ENCODE results near the gene TPSAB1. TPM values are rescaled to one million over a fixed set of nuclear protein-coding genes. Genes with fewer than 3 reads are reported as not detected.

TPSAB1 gene
- total RNA-seq, 1 experiment from 2014 or later = not detected

DNA sequence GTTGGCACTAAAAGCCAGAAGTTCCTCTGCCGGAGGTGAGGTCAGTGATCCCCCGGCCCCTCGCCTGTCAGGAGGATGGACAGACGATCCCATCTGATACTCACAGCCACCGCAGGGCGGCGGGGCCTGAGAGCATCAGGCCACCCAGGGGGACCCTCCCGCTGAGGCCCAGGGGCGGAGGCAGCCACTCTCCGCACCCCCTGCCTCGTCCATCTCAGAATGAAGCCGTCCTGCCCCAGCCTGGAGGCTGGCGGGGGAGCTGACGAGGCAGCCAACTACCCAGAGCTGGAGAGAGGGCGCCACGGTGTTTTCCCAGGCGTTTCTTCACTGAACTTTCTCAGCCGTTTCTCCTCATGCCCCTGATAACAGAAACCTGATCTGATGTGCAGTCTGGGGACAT lies 38.0 kb downstream of the TPSAB1 start:
- ChIA-PET POLR2A (ENCODE audit: unreplicated experiment) (no interaction called here), CTCF (no interaction called here)
- H3K4me2 ChIP-seq (ENCODE audit: low read length) = no peak overlapping the region
- no peaks in the 10 kb centered on the region for H4K20me1 ChIP-seq (ENCODE audit: low read length)
- H3K9me2 ChIP-seq (replicated peaks; ENCODE audit: low read length) = no peaks in the 10 kb centered on the region
- H3K27me3 ChIP-seq (ENCODE audit: low read length) = no peaks in the 10 kb centered on the region
- H2AFZ ChIP-seq (ENCODE audit: low read length) = no peak overlapping the region
- H3K36me3 ChIP-seq (ENCODE audit: low read depth, low read length) = no peaks in the 10 kb centered on the region
- ATAC-seq (peak; percentile 22; the same call in 1 of the 2 replicates), DNase-seq (no peak)
- H3K9ac ChIP-seq (ENCODE audit: low read length) = no peak overlapping the region
- H3K9me3 ChIP-seq (ENCODE audit: low read length) = no peaks in the 10 kb centered on the region
- no TSS peak for BruUV-seq (replicated peaks)
- TF ChIP-seq, protein P1, sequence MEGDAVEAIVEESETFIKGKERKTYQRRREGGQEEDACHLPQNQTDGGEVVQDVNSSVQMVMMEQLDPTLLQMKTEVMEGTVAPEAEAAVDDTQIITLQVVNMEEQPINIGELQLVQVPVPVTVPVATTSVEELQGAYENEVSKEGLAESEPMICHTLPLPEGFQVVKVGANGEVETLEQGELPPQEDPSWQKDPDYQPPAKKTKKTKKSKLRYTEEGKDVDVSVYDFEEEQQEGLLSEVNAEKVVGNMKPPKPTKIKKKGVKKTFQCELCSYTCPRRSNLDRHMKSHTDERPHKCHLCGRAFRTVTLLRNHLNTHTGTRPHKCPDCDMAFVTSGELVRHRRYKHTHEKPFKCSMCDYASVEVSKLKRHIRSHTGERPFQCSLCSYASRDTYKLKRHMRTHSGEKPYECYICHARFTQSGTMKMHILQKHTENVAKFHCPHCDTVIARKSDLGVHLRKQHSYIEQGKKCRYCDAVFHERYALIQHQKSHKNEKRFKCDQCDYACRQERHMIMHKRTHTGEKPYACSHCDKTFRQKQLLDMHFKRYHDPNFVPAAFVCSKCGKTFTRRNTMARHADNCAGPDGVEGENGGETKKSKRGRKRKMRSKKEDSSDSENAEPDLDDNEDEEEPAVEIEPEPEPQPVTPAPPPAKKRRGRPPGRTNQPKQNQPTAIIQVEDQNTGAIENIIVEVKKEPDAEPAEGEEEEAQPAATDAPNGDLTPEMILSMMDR (conservative IDR thresholded peaks at IDR 0.05; ENCODE audit: low read depth, low read length) = no peak
- TF ChIP-seq EZH2phosphoT487 (IDR thresholded peaks at IDR 0.05; ENCODE audit: borderline replicate concordance, low read length) (no peak), EZH2 (IDR thresholded peaks at IDR 0.05; ENCODE audit: low read length, unreplicated experiment) (no peak)
- H3K27ac ChIP-seq (ENCODE audit: low read length) = no peak overlapping the region
- intact Hi-C loops (cut with micrococcal nuclease) = no loop called here
- H3K4me1 ChIP-seq (ENCODE audit: insufficient read depth, low read length) = no peaks in the 10 kb centered on the region
- no peaks in the 10 kb centered on the region for H3K79me2 ChIP-seq (ENCODE audit: low read length)
- H3F3A ChIP-seq (ENCODE audit: low read length, unreplicated experiment) = no peaks in the 10 kb centered on the region
- H3K4me3 ChIP-seq (ENCODE audit: low read length) = no peak overlapping the region

DNA sequence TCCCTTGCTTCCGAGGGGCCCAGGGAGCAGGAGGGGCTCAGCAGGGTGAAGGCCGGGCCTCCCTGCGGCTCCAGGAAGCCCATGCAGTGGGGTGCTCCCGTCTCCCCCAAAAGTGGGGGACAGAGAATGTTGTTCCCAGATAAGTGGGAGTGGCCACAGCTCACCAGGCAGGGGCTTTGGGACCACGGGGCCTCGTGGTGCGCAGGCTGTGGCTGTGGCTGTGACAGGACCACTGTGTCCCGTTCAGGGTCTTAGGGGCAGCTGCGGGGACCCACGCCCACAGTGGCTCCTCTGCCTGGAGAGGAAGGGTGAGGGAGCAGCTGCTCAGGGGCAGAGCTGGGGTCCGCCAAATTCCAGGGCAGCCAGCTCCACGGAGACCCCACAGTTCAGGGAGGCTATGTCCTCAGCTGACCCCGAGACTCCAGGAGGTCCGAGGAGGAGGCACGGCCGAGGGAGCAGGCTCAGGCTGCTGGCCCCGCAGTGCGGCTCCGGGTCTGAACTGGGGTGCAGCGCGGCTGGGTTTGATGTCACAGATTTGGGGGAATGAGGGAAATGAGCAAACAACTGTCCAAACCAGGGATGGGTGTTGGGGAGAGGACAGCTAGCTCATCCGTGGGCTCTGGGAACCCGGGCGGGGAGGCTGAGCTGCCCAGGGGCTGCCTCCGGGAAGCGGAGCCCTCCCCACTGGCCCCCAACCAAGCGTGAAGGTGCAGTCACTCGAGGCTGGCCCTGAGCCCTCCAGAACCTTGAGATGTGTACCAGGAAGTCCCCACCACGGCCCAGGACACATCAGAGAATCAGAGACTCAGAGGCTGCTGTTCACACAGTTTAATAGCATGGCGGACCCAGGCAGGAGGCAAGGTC lies 38.8 kb downstream of the TPSAB1 start:
- no peaks in the 10 kb centered on the region for H3K9me2 ChIP-seq (replicated peaks; ENCODE audit: low read length)
- no peak for DNase-seq
- no TSS peak for BruUV-seq (replicated peaks)
- no peak overlapping the region for H2AFZ ChIP-seq (ENCODE audit: low read length)
- H3K79me2 ChIP-seq (ENCODE audit: low read length) = no peaks in the 10 kb centered on the region
- no peaks in the 10 kb centered on the region for H3K4me1 ChIP-seq (ENCODE audit: insufficient read depth, low read length)
- H3K27ac ChIP-seq (ENCODE audit: low read length) = no peak overlapping the region
- H3F3A ChIP-seq (ENCODE audit: low read length, unreplicated experiment) = no peaks in the 10 kb centered on the region
- no peak overlapping the region for H3K9ac ChIP-seq (ENCODE audit: low read length)
- no peak for ATAC-seq
- H3K36me3 ChIP-seq (ENCODE audit: low read depth, low read length) = no peaks in the 10 kb centered on the region
- H3K4me3 ChIP-seq (ENCODE audit: low read length) = no peak overlapping the region
- ChIA-PET POLR2A (ENCODE audit: unreplicated experiment) (no interaction called here), CTCF (no interaction called here)
- H3K9me3 ChIP-seq (ENCODE audit: low read length) = no peaks in the 10 kb centered on the region
- no peaks in the 10 kb centered on the region for H4K20me1 ChIP-seq (ENCODE audit: low read length)
- H3K4me2 ChIP-seq (ENCODE audit: low read length) = no peak overlapping the region
- TF ChIP-seq EZH2phosphoT487 (IDR thresholded peaks at IDR 0.05; ENCODE audit: borderline replicate concordance, low read length) = no peak
- TF ChIP-seq EZH2 (IDR thresholded peaks at IDR 0.05; ENCODE audit: low read length, unreplicated experiment) = no peak
- TF ChIP-seq, protein P1 (conservative IDR thresholded peaks at IDR 0.05; ENCODE audit: low read depth, low read length) = no peak
- no peaks in the 10 kb centered on the region for H3K27me3 ChIP-seq (ENCODE audit: low read length)
- intact Hi-C loops (cut with micrococcal nuclease) = no loop called here

DNA sequence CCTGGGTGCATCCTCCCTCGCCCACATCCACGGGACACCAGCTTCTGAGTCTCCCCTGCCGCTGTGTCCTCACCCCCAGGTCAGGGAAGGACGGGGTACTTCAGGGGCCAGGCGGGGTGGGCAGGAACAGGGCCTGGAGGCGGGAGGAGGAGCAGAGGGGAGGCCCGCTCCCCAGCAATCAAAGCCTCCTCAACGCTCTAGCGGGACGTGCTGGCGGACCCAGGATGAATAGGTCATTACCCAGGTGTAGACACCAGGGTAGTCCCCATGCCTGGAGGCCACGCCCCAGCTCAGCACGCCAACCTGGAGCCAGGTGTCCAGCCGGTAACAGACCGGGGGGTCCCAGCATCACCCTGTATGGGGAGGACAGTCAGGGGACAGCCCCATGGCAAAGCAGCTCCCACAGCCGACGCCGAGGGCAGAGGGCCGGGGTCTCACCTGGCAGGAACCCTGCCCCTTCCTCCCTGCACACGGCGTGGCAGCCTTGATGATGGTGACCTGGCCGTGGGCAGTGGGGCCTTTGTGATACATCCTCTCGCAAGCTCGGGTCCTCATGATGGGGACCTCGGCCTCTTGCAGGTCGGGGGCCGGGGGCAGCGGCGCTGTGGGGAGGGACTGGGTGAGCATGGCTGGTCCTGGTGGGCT lies 39.6 kb downstream of the TPSAB1 start:
- intact Hi-C loops (cut with micrococcal nuclease) = no loop called here
- no peak overlapping the region for H3K4me2 ChIP-seq (ENCODE audit: low read length)
- ChIA-PET CTCF (no interaction called here), POLR2A (ENCODE audit: unreplicated experiment) (no interaction called here)
- no peak for ATAC-seq
- H3K79me2 ChIP-seq (ENCODE audit: low read length) = no peaks in the 10 kb centered on the region
- H3K4me3 ChIP-seq (ENCODE audit: low read length) = no peak overlapping the region
- no peaks in the 10 kb centered on the region for H3K27me3 ChIP-seq (ENCODE audit: low read length)
- no peaks in the 10 kb centered on the region for H3K4me1 ChIP-seq (ENCODE audit: insufficient read depth, low read length)
- no peak overlapping the region for H3K9ac ChIP-seq (ENCODE audit: low read length)
- no peaks in the 10 kb centered on the region for H3F3A ChIP-seq (ENCODE audit: low read length, unreplicated experiment)
- no peak overlapping the region for H3K27ac ChIP-seq (ENCODE audit: low read length)
- BruUV-seq (replicated peaks) = no TSS peak
- H3K36me3 ChIP-seq (ENCODE audit: low read depth, low read length) = no peaks in the 10 kb centered on the region
- no peak overlapping the region for H2AFZ ChIP-seq (ENCODE audit: low read length)
- TF ChIP-seq EZH2 (IDR thresholded peaks at IDR 0.05; ENCODE audit: low read length, unreplicated experiment) (no peak), EZH2phosphoT487 (IDR thresholded peaks at IDR 0.05; ENCODE audit: borderline replicate concordance, low read length) (no peak)
- TF ChIP-seq, protein P1 (conservative IDR thresholded peaks at IDR 0.05; ENCODE audit: low read depth, low read length) = no peak
- no peak for DNase-seq
- no peaks in the 10 kb centered on the region for H4K20me1 ChIP-seq (ENCODE audit: low read length)
- no peaks in the 10 kb centered on the region for H3K9me3 ChIP-seq (ENCODE audit: low read length)
- H3K9me2 ChIP-seq (replicated peaks; ENCODE audit: low read length) = no peaks in the 10 kb centered on the region

All from PC-3 (cell line).